Smooth muscle cell (in vitro differentiated cells): ENCODE data around the gene COL15A1. TPM values are rescaled to one million over a fixed set of nuclear protein-coding genes. Genes with fewer than 3 reads are reported as not detected.

Experiments
- DNase-seq: peaks from one replicate; lab custom pipeline; 2025; ENCODE audit not compliant: unreplicated experiment; lab: John Stamatoyannopoulos, UW
- H2AFZ ChIP-seq: fragments of 200-600 bp; sonication (generic); 2 replicates; pipeline ENCODE4 v1.6.0; 2016; ENCODE audit warnings: antibody characterized with exemption, low read depth, mild to moderate bottlenecking
- H3F3A ChIP-seq: fragments of 200-600 bp; sonication (generic); 2 replicates; pipeline ENCODE4 v1.6.0; 2017; ENCODE audit warnings: antibody characterized with exemption, low read depth
- H3K27ac ChIP-seq: fragments of 200-600 bp; sonication (generic); 2 replicates; pipeline ENCODE4 v1.5.1; 2016; ENCODE audit warnings: low read depth, mild to moderate bottlenecking
- H3K27me3 ChIP-seq: fragments of 200-600 bp; sonication (generic); 2 replicates; pipeline ENCODE4 v1.6.1; 2016; ENCODE audit warnings: low read depth, mild to moderate bottlenecking
- H3K36me3 ChIP-seq: fragments of 200-600 bp; sonication (generic); 2 replicates; pipeline ENCODE4 v1.5.1; 2016; ENCODE audit warnings: low read depth
- H3K4me1 ChIP-seq: fragments of 200-600 bp; sonication (generic); 2 replicates; pipeline ENCODE4 v1.5.1; 2016; ENCODE audit warnings: low read depth
- H3K4me2 ChIP-seq: fragments of 200-600 bp; sonication (generic); 2 replicates; pipeline ENCODE4 v1.6.0; 2016; ENCODE audit warnings: mild to moderate bottlenecking
- H3K4me3 ChIP-seq: fragments of 200-600 bp; sonication (generic); 2 replicates; pipeline ENCODE4 v1.5.1; 2016; ENCODE audit warnings: mild to moderate bottlenecking
- H3K79me2 ChIP-seq: fragments of 200-600 bp; sonication (generic); 2 replicates; pipeline ENCODE4 v1.6.0; 2016; ENCODE audit warnings: low read depth, mild to moderate bottlenecking
- H3K9ac ChIP-seq: fragments of 200-600 bp; sonication (generic); 2 replicates; pipeline ENCODE4 v1.6.0; 2016; ENCODE audit warnings: low read depth
- H3K9me3 ChIP-seq: fragments of 200-600 bp; sonication (generic); replicated peaks from 2 replicates; pipeline ENCODE4 v1.5.1; 2016; ENCODE audit warnings: low read depth
- H4K20me1 ChIP-seq: fragments of 200-600 bp; sonication (generic); 2 replicates; pipeline ENCODE4 v1.6.0; 2016; ENCODE audit warnings: low read depth
- WGBS: methylation state at CpG from one replicate; pipeline ENCODE4 v1.1.7; 2016; ENCODE audit warnings: low lambda C conversion rate; 5-methylcytosine and 5-hydroxymethylcytosine counted together
- polyA plus RNA-seq: library from polyadenylated mRNA; unstranded; fragments of >200 nt; fragmentation: Nextera tagmentation; extraction: Ambion mirVana; gene quantifications from 2 replicates; pipeline ENCODE4 v1.2.1, GENCODE V29; 2016
- total RNA-seq: library from RNA; depleted of rRNA; stranded (reverse); fragments of >200 nt; gene quantifications from 2 replicates; pipeline ENCODE4 v1.2.3, GENCODE V29; 2014
- TF ChIP-seq, protein P1 (sequence below): fragments of 200-600 bp; sonication (generic); IDR thresholded peaks from 2 replicates; pipeline ENCODE4 v1.5.1; 2017; ENCODE audit warnings: borderline replicate concordance, mild to moderate bottlenecking, antibody characterized with exemption; ENCODE audit not compliant: insufficient read depth, poor library complexity, severe bottlenecking

The COL15A1 gene
- total and polyA plus RNA-seq, 2 experiments from 2014 or later = 222 to 293 TPM

DNA sequence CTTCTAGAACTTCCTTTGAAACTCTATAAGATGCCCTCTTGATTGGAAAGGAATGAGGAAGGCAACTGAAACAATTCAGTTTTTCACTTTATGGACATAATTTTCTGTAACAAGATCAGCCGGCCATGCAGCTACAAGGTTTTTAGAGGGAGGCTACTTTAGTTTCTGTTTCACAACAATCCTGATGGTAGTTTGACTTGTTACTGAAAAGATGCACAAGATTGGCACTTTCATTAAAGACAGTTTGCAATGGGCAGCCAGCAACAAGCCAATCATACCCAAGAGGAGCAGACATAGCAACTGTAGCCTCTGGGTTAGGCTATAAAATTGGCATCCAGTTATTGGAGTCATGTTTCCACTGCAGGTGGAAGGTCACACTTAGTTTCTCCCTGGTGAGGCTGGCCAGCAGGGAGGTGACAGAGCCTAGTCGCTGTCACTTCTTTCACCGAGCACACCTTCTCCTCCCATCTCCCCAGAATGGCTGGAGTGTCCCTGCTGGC, 87.0 kb downstream of the COL15A1 start:
- peak overlapping the region; percentile 48 for H3K4me2 ChIP-seq
- H2AFZ ChIP-seq = no peak overlapping the region
- H3K36me3 ChIP-seq = no peaks in the 10 kb centered on the region
- 77% methylated on average over 3 of the region's 3 CpGs for WGBS
- no peaks in the 10 kb centered on the region for H3K9me3 ChIP-seq
- H3F3A ChIP-seq = peaks cover 21% of the 10 kb centered on the region
- H3K9ac ChIP-seq = no peak overlapping the region
- H3K4me3 ChIP-seq = no peak overlapping the region
- no peak for DNase-seq
- H3K4me1 ChIP-seq = peaks cover 5% of the 10 kb centered on the region
- peak overlapping the region; percentile 71 for H3K27ac ChIP-seq
- H3K27me3 ChIP-seq = no peaks in the 10 kb centered on the region
- H3K79me2 ChIP-seq = no peaks in the 10 kb centered on the region
- H4K20me1 ChIP-seq = no peaks in the 10 kb centered on the region
- TF ChIP-seq, protein P1, sequence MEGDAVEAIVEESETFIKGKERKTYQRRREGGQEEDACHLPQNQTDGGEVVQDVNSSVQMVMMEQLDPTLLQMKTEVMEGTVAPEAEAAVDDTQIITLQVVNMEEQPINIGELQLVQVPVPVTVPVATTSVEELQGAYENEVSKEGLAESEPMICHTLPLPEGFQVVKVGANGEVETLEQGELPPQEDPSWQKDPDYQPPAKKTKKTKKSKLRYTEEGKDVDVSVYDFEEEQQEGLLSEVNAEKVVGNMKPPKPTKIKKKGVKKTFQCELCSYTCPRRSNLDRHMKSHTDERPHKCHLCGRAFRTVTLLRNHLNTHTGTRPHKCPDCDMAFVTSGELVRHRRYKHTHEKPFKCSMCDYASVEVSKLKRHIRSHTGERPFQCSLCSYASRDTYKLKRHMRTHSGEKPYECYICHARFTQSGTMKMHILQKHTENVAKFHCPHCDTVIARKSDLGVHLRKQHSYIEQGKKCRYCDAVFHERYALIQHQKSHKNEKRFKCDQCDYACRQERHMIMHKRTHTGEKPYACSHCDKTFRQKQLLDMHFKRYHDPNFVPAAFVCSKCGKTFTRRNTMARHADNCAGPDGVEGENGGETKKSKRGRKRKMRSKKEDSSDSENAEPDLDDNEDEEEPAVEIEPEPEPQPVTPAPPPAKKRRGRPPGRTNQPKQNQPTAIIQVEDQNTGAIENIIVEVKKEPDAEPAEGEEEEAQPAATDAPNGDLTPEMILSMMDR = no peak

DNA sequence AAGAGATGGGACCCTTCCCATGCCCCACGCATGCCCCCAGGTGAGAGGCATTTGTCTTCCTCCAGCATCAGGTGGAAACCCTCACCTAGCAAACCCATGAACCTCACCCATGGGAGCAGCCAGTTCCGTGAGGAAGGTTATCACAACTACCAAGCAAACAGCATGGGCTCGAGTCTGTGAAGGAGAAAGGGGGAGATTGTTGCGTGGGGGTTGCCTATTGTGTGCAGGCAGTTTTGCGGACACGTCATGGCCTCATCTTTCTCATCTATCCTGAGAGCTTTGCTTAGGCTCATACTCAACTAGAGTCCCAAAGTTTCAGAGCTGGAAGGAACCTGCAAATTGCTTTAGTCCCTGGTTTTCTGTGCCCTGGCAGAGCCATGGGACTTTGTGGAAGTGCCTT, 87.6 kb downstream of the COL15A1 start:
- Histone ChIP-seq H3F3A (peaks cover 21% of the 10 kb centered on the region), H4K20me1 (no peaks in the 10 kb centered on the region), H2AFZ (no peak overlapping the region), H3K27me3 (no peaks in the 10 kb centered on the region), H3K79me2 (no peaks in the 10 kb centered on the region), H3K4me1 (peaks cover 5% of the 10 kb centered on the region), H3K4me3 (no peak overlapping the region), H3K4me2 (no peak overlapping the region), H3K27ac (peak overlapping the region; percentile 71), H3K36me3 (no peaks in the 10 kb centered on the region), H3K9ac (no peak overlapping the region), H3K9me3 (no peaks in the 10 kb centered on the region)
- TF ChIP-seq, protein P1 = no peak
- WGBS = 96% methylated on average over 6 of the region's 6 CpGs
- DNase-seq = no peak

DNA sequence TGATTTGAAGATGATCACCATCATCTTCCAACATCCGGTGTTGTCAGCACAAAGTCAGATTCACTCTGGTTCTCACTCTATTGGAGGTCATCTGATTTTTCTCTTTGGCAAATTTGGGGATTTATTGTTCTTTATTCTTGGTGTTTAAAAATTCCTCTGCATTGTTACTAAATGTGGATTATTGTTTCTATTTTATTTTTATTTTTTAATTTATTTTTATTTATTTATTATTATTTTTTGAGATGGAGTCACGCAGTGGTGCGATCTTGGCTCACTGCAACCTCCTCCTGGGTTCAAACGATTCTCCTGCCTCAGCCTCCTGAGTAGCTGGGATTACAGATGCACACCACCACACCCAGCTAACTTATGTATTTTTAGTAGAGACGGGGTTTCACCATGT, 88.3 kb downstream of the COL15A1 start:
- TF ChIP-seq, protein P1 = no peak
- H2AFZ ChIP-seq = no peak overlapping the region
- no peaks in the 10 kb centered on the region for H3K9me3 ChIP-seq
- H3K9ac ChIP-seq = no peak overlapping the region
- H3K27me3 ChIP-seq = no peaks in the 10 kb centered on the region
- peaks cover 21% of the 10 kb centered on the region for H3F3A ChIP-seq
- no peak for DNase-seq
- no peak overlapping the region for H3K4me2 ChIP-seq
- H3K79me2 ChIP-seq = no peaks in the 10 kb centered on the region
- WGBS = 97% methylated on average over 5 of the region's 5 CpGs
- H3K36me3 ChIP-seq = no peaks in the 10 kb centered on the region
- peaks cover 5% of the 10 kb centered on the region for H3K4me1 ChIP-seq
- no peak overlapping the region for H3K27ac ChIP-seq
- no peaks in the 10 kb centered on the region for H4K20me1 ChIP-seq
- H3K4me3 ChIP-seq = no peak overlapping the region

DNA sequence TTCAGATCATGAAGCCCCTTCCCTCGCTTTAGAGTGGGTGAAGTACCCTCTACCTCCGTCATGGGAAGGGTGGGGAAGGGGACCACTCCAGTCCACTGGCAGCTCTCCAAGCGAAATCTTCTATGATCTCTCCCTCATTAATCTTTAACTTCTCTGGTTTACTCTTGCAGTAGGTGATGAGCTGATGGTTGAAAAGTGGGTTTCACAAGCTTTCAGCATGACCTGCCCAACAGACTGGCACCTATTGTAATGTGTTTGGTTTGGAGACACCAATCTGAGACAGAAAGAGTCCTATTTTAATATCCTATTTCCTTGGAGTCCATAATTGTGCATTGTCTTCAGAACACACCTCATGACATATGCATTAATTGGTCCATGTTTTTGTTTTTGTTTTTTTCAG, 90.4 kb downstream of the COL15A1 start:
- no peak overlapping the region for H3K4me3 ChIP-seq
- no peaks in the 10 kb centered on the region for H3K9me3 ChIP-seq
- no peak overlapping the region for H3K4me2 ChIP-seq
- no peaks in the 10 kb centered on the region for H4K20me1 ChIP-seq
- no peak overlapping the region for H3K9ac ChIP-seq
- H3K27me3 ChIP-seq = no peaks in the 10 kb centered on the region
- WGBS = 96% methylated on average over 3 of the region's 3 CpGs
- no peaks in the 10 kb centered on the region for H3K79me2 ChIP-seq
- peaks cover 13% of the 10 kb centered on the region for H3K4me1 ChIP-seq
- no peak overlapping the region for H2AFZ ChIP-seq
- no peak for DNase-seq
- no peak overlapping the region for H3K27ac ChIP-seq
- TF ChIP-seq, protein P1 = no peak
- H3K36me3 ChIP-seq = no peaks in the 10 kb centered on the region
- H3F3A ChIP-seq = peaks cover 3% of the 10 kb centered on the region
